Retinal pigment epithelial cell (primary cell): Measurements from ENCODE around the gene FAM174C.

Source experiments
- DNase-seq: peaks from one replicate; pipeline ENCODE4 v3.0.0-alpha.2; 2010; ENCODE audit warnings: low read depth
- H3K4me3 ChIP-seq: 2 replicates; pipeline ENCODE4 v1.5.1; 2011; ENCODE audit warnings: mild to moderate bottlenecking, low read length, control low read depth, moderate library complexity
- CTCF ChIP-seq: conservative IDR thresholded peaks from 2 replicates; pipeline ENCODE4 v1.5.1; 2011; ENCODE audit warnings: low read depth, low read length, control low read depth, inconsistent platforms

The FAM174C gene

GRCh38 chr19:1281569-1282287 lies 6.4 kb downstream of the FAM174C start:
- H3K4me3 ChIP-seq = no peak overlapping the region

GRCh38 chr19:1282588-1283206 lies 7.4 kb downstream of the FAM174C start:
- TF ChIP-seq CTCF = no peak
- no peak overlapping the region for H3K4me3 ChIP-seq
- DNase-seq = no peak

More at GRCh38 chr19:1281569-1282287, 6.4 kb downstream of the FAM174C start:
- no peak for TF ChIP-seq CTCF
- DNase-seq = no peak

- no peak for TF ChIP-seq CTCF
- no peak for DNase-seq
- H3K4me3 ChIP-seq = no peak overlapping the region
These were observed 8.0 kb downstream of the FAM174C start for GRCh38 chr19:1283207-1283916.

- H3K4me3 ChIP-seq = no peak overlapping the region
- no peak for DNase-seq
- no peak for TF ChIP-seq CTCF
These were observed 8.6 kb downstream of the FAM174C start for GRCh38 chr19:1283917-1284292.

GRCh38 chr19:1284293-1284978 lies 9.1 kb downstream of the FAM174C start:
- no peak for DNase-seq
- no peak overlapping the region for H3K4me3 ChIP-seq
- no peak for TF ChIP-seq CTCF

- no peak for TF ChIP-seq CTCF
- no peak overlapping the region for H3K4me3 ChIP-seq
- no peak for DNase-seq
These were observed 9.8 kb downstream of the FAM174C start for GRCh38 chr19:1284979-1285736.
